Right ventricle myocardium superior (tissue), 1 donor: Measurements from ENCODE around the gene F7. TPM values are rescaled to one million over a fixed set of nuclear protein-coding genes. Genes with fewer than 3 reads are reported as not detected.

Experiments
- total RNA-seq: library from RNA; stranded (reverse); fragmentation: NEBNext Ultra II Directional; extraction: Animal tissue kit (Norgen Biotek cat#: 25700); gene quantifications from one replicate; pipeline ENCODE4 v1.2.1, GENCODE V29; 2021
- donor health status: DM: no; HTN: yes; CAD: no; lungs with severe emphysema.

F7 gene
- total RNA-seq, 1 donor from 2014 or later: 0.08 TPM

Other genes starting within 250 kb of the F7 start
- 38.1 TPM for gene MCF2L, start 136.6 kb upstream of the F7 start, total RNA-seq
- gene F10, start 17.0 kb downstream of the F7 start, total RNA-seq: 4.5 TPM
- gene PROZ, start 52.9 kb downstream of the F7 start, total RNA-seq: not detected
- gene PCID2, start 102.9 kb downstream of the F7 start, total RNA-seq: 54.4 TPM
- 141 TPM for gene CUL4A, start 103.8 kb downstream of the F7 start, total RNA-seq
- gene LAMP1, start 191.4 kb downstream of the F7 start, total RNA-seq: 89.6 TPM